ENCODE results near the gene CCDC57.

DNA sequence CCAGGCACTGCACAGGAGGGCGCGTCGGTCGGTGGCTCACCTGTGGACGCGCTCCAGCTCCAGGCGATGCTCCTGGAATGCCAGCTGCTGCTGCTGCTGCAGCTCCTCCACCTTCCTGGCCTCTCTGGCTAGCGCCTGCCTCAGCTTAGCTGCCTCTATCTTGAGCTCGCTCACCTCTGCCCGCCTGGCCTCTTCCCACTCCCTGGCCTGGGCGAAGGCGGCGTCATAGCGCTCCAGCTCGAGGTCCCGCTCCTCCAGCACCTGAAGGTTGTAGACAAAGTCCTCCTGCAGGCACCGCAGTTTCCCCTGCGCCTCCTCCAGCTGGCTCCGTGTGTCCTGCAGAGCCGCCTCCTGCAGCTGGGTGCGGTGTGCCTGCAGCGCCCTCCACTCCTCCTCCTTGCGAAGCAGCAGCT is 11.1 kb downstream of the CCDC57 start:
- TF ChIP-seq, protein P1, sequence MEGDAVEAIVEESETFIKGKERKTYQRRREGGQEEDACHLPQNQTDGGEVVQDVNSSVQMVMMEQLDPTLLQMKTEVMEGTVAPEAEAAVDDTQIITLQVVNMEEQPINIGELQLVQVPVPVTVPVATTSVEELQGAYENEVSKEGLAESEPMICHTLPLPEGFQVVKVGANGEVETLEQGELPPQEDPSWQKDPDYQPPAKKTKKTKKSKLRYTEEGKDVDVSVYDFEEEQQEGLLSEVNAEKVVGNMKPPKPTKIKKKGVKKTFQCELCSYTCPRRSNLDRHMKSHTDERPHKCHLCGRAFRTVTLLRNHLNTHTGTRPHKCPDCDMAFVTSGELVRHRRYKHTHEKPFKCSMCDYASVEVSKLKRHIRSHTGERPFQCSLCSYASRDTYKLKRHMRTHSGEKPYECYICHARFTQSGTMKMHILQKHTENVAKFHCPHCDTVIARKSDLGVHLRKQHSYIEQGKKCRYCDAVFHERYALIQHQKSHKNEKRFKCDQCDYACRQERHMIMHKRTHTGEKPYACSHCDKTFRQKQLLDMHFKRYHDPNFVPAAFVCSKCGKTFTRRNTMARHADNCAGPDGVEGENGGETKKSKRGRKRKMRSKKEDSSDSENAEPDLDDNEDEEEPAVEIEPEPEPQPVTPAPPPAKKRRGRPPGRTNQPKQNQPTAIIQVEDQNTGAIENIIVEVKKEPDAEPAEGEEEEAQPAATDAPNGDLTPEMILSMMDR (conservative IDR thresholded peaks at IDR 0.05; ENCODE audit: low read depth, low read length) = no peak
- no peak for TF ChIP-seq MAFK (IDR thresholded peaks at IDR 0.05; ENCODE audit: low read depth, low read length)
- TF ChIP-seq POLR2A (IDR thresholded peaks at IDR 0.05; ENCODE audit: low read depth, low read length) = no peak
- no peak for TF ChIP-seq MAZ (IDR thresholded peaks at IDR 0.05; ENCODE audit: borderline replicate concordance, low read depth, low read length)
- TF ChIP-seq CEBPB (IDR thresholded peaks at IDR 0.05; ENCODE audit: low read depth, low read length) = no peak
- TF ChIP-seq MXI1 (IDR thresholded peaks at IDR 0.05; ENCODE audit: borderline replicate concordance, low read depth, low read length) = no peak
- no peak for TF ChIP-seq RAD21 (IDR thresholded peaks at IDR 0.05; ENCODE audit: low read length)

Data from IMR-90 (cell line).